K562 (cell line): ENCODE measurements around the gene PDE6B. TPM values are rescaled to one million over a fixed set of nuclear protein-coding genes. Genes with fewer than 3 reads are reported as not detected.

Source experiments
- ARHGAP35 ChIP-seq: fragments of 450-650 bp; IDR thresholded peaks from 2 replicates; pipeline ENCODE4 v1.6.1; 2018; ENCODE audit not compliant: partially characterized antibody
- CBFA2T3 ChIP-seq: fragments of 450-650 bp; IDR thresholded peaks from 2 replicates; pipeline ENCODE4 v1.6.1; 2017
- ETV5 ChIP-seq: sonication (generic); formaldehyde crosslinking; IDR thresholded peaks from 2 replicates; pipeline ENCODE4 v1.4.0; 2020; ENCODE audit warnings: low read depth, mild to moderate bottlenecking, missing genetic modification reagents
- GTF2F1 ChIP-seq: IDR thresholded peaks from 2 replicates; pipeline ENCODE4 v1.6.1; 2011; ENCODE audit warnings: low read depth, low read length, improper control_type of control experiment
- HLTF ChIP-seq: fragments of 450-650 bp; IDR thresholded peaks from 2 replicates; pipeline ENCODE4 v1.6.1; 2016
- HNRNPL ChIP-seq: fragments of 200-400 bp; formaldehyde crosslinking; IDR thresholded peaks from 2 replicates; pipeline ENCODE4 v1.6.1; 2017; ENCODE audit warnings: low read depth, mild to moderate bottlenecking, low read length
- PHF20 ChIP-seq: fragments of 450-650 bp; IDR thresholded peaks from 2 replicates; pipeline ENCODE4 v1.6.1; 2018; ENCODE audit not compliant: partially characterized antibody
- SAFB ChIP-seq: fragments of 200-400 bp; formaldehyde crosslinking; IDR thresholded peaks from 2 replicates; pipeline ENCODE4 v1.6.1; 2017; ENCODE audit warnings: low read depth, low read length, borderline replicate concordance
- TCF7L2 ChIP-seq: fragments of 150-350 bp; IDR thresholded peaks from 2 replicates; pipeline ENCODE4 v1.6.1; 2016; ENCODE audit warnings: low read depth, mild to moderate bottlenecking, low read length, moderate library complexity
- TFAP4 ChIP-seq: sonication (generic); formaldehyde crosslinking; IDR thresholded peaks from 2 replicates; pipeline ENCODE4 v1.8.0; 2022; ENCODE audit warnings: missing genetic modification reagents, mild to moderate bottlenecking, moderate library complexity, borderline replicate concordance
- YY1 ChIP-seq, 3 experiments: IDR thresholded peaks; 2 replicates each; pipeline ENCODE4 v1.6.1; 2011; ENCODE audit warnings: low read length in 2 of 3, mild to moderate bottlenecking in 2 of 3, moderate library complexity in 2 of 3, borderline replicate concordance in 1 of 3, control low read depth in 1 of 3, low read depth in 1 of 3; ENCODE audit not compliant: insufficient read depth in 3 of 3, insufficient replicate concordance in 2 of 3, control insufficient read depth in 1 of 3, insufficient read length in 1 of 3; ENCODE audit errors: extremely low read depth in 1 of 3
- ZBTB1 ChIP-seq: sonication (generic); formaldehyde crosslinking; IDR thresholded peaks from 2 replicates; pipeline ENCODE4 v1.8.1; 2023; ENCODE audit warnings: missing genetic modification reagents, low read depth, mild to moderate bottlenecking, borderline replicate concordance
- ZNF644 ChIP-seq: fragments of 200-800 bp; sonication (Bioruptor generic); IDR thresholded peaks from 2 replicates; pipeline ENCODE4 v1.6.1; 2016; ENCODE audit warnings: low read depth, missing genetic modification characterization, missing compliant biosample characterization
- polyA plus RNA-seq, 8 experiments: library from polyadenylated mRNA; depleted of rRNA in 4 of 8; stranded (reverse) in 5 of 8; unstranded in 3 of 8; fragments of >200 nt; fragmentation: Nextera tagmentation in 2 of 8; fragmentation: Illumina TruSeq in 1 of 8; extraction: Ambion mirVana in 2 of 8; extraction: Trizol in 1 of 8; gene quantifications; 2 replicates each; pipeline versions ENCODE4 v1.2.1 to v1.2.3, GENCODE V29; 2011 to 2014; ENCODE audit warnings: inconsistent platforms in 1 of 8, missing spikeins in 1 of 8
- total RNA-seq, 7 experiments: library from RNA; depleted of rRNA in 6 of 7; stranded (reverse); fragments of >200 nt in 6 of 7; fragmentation: Illumina TruSeq in 2 of 7; extraction: Trizol in 2 of 7; gene quantifications; 2 replicates each; pipeline versions ENCODE4 v1.2.1 to v1.2.3, GENCODE V29; 2011 to 2021; ENCODE audit warnings: low replicate concordance in 1 of 7
- TF ChIP-seq, protein P1 (sequence below): sonication (generic); formaldehyde crosslinking; IDR thresholded peaks from 2 replicates; pipeline ENCODE4 v1.8.0; 2023; ENCODE audit warnings: mild to moderate bottlenecking, missing genetic modification reagents
- TF ChIP-seq, protein P2 (sequence below): fragments of 450-650 bp; formaldehyde crosslinking; conservative IDR thresholded peaks from 2 replicates; pipeline ENCODE4 v1.4.0; 2022; ENCODE audit warnings: mild to moderate bottlenecking, missing genetic modification characterization
- TF ChIP-seq, protein P3 (sequence below): sonication (generic); formaldehyde crosslinking; IDR thresholded peaks from 2 replicates; pipeline ENCODE4 v1.8.0; 2022; ENCODE audit warnings: mild to moderate bottlenecking, missing genetic modification reagents

Gene PDE6B
- total and polyA plus RNA-seq, 9 of the 15 experiments (the other 6 are each of a cell fraction or from before 2014, with no cell fraction given), result 0.04 TPM; not detected in 8

- TF ChIP-seq, protein P1, sequence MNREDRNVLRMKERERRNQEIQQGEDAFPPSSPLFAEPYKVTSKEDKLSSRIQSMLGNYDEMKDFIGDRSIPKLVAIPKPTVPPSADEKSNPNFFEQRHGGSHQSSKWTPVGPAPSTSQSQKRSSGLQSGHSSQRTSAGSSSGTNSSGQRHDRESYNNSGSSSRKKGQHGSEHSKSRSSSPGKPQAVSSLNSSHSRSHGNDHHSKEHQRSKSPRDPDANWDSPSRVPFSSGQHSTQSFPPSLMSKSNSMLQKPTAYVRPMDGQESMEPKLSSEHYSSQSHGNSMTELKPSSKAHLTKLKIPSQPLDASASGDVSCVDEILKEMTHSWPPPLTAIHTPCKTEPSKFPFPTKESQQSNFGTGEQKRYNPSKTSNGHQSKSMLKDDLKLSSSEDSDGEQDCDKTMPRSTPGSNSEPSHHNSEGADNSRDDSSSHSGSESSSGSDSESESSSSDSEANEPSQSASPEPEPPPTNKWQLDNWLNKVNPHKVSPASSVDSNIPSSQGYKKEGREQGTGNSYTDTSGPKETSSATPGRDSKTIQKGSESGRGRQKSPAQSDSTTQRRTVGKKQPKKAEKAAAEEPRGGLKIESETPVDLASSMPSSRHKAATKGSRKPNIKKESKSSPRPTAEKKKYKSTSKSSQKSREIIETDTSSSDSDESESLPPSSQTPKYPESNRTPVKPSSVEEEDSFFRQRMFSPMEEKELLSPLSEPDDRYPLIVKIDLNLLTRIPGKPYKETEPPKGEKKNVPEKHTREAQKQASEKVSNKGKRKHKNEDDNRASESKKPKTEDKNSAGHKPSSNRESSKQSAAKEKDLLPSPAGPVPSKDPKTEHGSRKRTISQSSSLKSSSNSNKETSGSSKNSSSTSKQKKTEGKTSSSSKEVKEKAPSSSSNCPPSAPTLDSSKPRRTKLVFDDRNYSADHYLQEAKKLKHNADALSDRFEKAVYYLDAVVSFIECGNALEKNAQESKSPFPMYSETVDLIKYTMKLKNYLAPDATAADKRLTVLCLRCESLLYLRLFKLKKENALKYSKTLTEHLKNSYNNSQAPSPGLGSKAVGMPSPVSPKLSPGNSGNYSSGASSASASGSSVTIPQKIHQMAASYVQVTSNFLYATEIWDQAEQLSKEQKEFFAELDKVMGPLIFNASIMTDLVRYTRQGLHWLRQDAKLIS, result no peak
- TF ChIP-seq TFAP4 (CRISPR knock-in tag) (peak; percentile 84), HLTF (no peak), TCF7L2 (no peak), ZBTB1 (CRISPR knock-in tag) (no peak), HNRNPL (no peak), SAFB (no peak), GTF2F1 (no peak), CBFA2T3 (peak; percentile 65), PHF20 (no peak), YY1 (IDR thresholded peaks at IDR 0.05; ENCODE audit: borderline replicate concordance in 1 of 3, control insufficient read depth in 1 of 3, extremely low read depth in 1 of 3, insufficient read depth in 3 of 3, insufficient read length in 1 of 3, insufficient replicate concordance in 2 of 3, low read depth in 1 of 3, low read length in 2 of 3) (no peak), ETV5 (no peak), ZNF644 (tag) (no peak), ARHGAP35 (no peak)
- TF ChIP-seq, protein P2, sequence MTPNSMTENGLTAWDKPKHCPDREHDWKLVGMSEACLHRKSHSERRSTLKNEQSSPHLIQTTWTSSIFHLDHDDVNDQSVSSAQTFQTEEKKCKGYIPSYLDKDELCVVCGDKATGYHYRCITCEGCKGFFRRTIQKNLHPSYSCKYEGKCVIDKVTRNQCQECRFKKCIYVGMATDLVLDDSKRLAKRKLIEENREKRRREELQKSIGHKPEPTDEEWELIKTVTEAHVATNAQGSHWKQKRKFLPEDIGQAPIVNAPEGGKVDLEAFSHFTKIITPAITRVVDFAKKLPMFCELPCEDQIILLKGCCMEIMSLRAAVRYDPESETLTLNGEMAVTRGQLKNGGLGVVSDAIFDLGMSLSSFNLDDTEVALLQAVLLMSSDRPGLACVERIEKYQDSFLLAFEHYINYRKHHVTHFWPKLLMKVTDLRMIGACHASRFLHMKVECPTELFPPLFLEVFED (CRISPR knock-in tag), result no peak
- TF ChIP-seq, protein P3, sequence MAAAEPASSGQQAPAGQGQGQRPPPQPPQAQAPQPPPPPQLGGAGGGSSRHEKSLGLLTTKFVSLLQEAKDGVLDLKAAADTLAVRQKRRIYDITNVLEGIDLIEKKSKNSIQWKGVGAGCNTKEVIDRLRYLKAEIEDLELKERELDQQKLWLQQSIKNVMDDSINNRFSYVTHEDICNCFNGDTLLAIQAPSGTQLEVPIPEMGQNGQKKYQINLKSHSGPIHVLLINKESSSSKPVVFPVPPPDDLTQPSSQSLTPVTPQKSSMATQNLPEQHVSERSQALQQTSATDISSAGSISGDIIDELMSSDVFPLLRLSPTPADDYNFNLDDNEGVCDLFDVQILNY, result no peak
These were observed 50.9 kb downstream of the PDE6B start (continued) for GRCh38 chr4:675980-676870.
